Head of caudate nucleus (tissue), 42 donors: ENCODE results near the gene IFNL1.

Source experiments
- DNase-seq, 42 donors: peaks; one replicate each; pipeline versions ENCODE4 v3.0.0 to v3.0.0-alpha.2; 2020 to 2021; ENCODE audit warnings: mixed read lengths in 7 of 42
- intact Hi-C: fragments of 100-400 bp; cut with DNase I; formaldehyde crosslinking; loops from one replicate; pipeline ENCODE4 v1.15.0; 2022

The IFNL1 gene

GRCh38 chr19:39345956-39346355 lies 49.7 kb downstream of the IFNL1 start:
- intact Hi-C loops: loop anchor here (10.0 kb wide), 1 partner anchor 49 kb away; the partner anchor contains the start of genes MED29 and PAF1
- no peak for DNase-seq

GRCh38 chr19:39347332-39348164 lies 51.3 kb downstream of the IFNL1 start:
- DNase-seq: no peak
- intact Hi-C loops: loop anchor here (10.0 kb wide), 1 partner anchor 47 kb away; the partner anchor contains the start of genes MED29 and PAF1
